GM19438 (cell line): ENCODE results near the gene ETV3.

Source experiments
- ATAC-seq: cut with Tn5 transposase; IDR thresholded peaks from one replicate; pipeline ENCODE4 v1.9.1; 2021; ENCODE audit warnings: low read depth; ENCODE audit not compliant: unreplicated experiment

The ETV3 gene

DNA sequence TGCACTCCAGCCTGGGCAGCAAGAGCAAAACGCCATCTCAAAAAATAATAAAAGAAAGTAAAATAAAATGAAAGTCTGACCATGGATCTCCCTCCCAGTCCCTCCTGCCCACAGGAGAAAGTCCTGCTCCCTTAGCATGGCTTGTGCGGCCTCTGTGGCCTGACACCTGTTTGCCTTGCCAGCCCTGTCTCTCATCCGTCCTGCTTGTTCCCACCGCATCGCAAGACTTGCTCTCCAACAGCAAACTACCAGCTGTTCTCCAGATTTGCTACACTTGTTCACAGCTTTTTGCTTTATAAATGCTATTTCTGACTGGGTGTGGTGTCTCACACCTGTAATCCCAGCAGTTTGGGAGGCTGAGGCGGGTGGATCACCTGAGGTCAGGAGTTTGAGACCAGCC is 41.3 kb downstream of the ETV3 start:
- no peak for ATAC-seq

DNA sequence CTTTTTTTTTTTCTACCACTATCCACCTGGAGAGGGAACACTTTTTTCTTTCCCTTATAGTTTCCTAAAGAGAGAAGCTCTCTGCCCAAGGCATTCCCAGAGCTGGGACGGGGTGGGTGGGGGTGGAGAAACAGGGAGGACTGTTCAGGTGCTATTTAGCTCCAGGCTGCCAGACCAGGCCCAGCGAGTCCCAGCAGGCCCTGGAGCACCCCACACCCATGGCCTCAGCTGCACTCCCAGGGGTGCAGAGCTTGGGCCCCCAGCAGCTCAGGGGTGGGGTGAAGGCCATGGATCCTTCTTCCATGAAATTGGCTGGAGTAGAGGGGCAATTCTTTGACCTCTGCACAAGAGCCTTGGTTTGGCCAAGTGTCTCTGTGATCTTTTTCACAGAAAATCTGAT is 42.6 kb downstream of the ETV3 start:
- no peak for ATAC-seq

DNA sequence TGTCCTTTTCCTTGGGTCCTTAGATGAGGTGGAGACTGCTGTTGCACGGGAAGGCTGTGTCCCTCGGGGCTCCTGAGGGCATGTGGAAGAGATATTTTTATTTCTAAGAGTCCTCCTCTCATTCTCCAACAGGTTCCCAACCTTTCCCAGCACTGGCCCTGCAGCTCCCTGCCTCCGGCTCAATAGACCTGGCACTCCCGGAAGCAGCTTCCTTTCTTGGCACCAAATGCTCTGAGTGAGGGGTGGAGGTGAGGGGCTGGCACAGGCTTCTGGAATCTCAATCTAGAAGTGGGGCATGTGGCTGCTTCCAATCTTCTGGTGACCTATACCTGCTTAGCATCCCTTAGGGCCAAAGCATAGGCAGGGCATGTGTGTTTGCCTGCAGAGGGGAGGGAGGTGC is 43.1 kb downstream of the ETV3 start:
- ATAC-seq = no peak

DNA sequence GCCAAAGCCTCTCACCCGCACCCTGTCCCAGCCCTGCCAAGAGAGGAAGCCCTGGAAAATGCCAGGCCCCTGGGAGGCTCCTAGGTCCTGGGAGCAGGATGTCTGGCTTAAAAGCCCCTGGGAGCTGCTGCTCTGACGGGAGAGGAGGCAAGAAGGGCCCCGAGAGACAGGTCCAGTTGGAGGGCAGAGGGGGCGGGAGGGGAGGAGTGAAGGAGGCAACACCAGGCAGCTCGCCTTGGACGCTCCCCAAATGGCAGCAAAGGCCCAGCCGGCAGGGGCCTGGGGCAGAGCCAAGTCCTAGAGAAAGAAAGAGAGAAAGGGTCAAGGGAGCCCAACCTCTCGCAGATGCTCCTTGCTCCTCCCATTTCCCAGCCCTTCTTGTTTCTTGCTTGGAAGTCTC is 45.4 kb downstream of the ETV3 start:
- no peak for ATAC-seq

DNA sequence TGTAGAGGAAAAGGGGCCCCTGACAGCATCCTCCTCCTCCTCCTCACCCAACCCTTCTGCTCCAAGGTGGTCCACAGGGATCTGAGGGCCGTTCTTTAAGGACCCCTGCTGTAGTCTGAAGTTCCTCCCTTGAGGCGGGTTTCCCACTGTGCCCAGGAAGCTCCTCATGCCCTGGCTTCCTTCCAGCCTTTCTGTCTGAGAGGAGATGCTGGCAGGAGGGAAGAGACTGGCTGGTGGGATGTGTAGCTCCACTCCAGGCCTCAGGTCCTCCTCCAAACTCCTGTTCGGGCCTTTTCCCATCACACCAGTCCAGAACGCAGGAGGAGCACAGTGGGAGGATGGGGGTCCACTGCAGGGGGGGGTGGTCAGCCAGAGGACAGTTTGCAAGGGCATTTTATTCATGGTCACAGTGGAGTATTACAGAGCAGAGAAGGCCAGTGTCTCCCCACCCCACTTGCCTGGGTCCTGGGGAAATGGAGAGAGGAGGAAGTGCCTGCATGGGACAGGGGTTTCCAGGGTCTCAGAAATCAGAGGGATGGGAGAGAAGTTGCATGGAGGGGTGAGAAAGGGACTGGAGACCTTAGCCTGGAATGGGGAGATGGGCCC is 46.4 kb downstream of the ETV3 start:
- no peak for ATAC-seq

DNA sequence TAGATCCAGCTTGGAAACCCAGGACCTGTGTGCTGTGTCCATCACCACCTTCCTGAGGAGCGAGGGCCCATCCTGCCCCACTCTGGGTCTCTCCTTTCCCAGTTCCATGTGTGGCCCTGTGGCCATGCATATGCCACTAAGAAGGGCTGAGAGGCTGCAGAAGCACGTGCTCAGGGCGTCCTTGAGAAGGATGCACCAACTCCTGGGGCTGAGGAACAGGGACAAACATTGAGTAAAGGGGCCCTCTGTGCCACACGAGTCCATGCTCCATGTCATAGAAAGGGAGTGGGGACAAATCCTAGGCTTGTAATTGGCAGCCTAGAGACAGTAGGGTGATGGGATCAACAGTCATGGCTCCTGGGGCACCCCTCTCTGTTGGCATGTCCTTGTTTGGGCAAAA is 47.0 kb downstream of the ETV3 start:
- no peak for ATAC-seq

DNA sequence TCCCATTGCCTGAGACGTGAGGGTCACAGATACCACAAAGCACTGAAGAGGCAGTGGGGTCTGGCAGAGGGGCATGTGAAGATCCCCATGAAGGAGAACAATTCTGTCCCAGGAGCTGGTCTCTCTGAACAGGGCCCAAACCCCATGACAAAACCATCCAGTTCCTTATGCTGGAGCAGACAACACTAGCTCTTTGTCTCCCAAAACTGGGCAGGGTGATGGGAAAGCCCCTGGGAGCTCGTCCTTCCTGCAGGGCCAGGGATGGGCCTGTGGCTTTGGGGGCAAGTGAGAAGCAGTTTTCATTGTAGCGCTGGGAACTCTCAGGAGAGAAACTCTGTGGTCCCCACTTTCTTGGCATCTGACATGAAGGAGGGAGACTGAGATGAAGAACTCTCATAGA is 47.4 kb downstream of the ETV3 start:
- no peak for ATAC-seq

DNA sequence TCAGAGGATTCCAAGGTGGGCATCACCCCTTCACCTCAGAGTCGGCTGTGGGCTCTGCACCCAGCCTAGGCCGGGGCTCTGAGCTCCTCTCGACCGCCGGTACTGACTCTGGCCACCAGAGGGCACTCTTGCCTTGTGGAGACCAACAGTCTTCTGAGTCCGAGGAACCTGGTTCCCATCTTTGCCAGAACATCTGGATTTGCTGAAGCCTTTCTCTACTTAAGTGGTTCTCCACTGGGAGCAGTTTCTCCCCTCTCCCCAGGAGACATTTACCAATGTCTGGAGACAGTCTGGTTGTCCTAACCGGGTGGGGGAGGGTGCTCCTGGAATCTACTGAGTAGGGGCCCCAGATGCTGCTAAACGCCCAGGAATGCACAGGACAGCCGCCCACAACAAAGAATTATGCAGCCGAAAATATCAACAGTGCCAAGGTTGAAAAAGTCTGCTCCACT is 48.0 kb downstream of the ETV3 start:
- ATAC-seq = no peak

DNA sequence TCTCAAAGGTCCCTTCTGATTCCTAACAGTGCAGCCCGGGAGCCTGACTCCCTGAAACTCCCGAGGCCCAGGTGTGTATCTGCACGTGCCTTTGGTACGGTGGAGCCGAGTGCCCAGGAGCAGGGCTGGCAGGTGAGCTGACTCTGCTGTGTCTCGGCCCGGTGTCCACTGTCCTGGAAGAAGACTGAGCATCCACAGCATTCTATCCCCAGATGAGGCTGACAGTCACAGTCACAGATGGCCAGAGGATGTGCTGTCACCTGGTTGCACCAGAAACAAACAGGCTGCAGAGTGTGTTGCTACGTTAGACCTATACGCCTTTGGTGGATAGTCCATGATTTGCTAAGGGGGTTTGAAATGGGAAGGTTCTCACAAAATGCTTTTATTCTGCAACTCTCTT is 48.4 kb downstream of the ETV3 start:
- no peak for ATAC-seq

DNA sequence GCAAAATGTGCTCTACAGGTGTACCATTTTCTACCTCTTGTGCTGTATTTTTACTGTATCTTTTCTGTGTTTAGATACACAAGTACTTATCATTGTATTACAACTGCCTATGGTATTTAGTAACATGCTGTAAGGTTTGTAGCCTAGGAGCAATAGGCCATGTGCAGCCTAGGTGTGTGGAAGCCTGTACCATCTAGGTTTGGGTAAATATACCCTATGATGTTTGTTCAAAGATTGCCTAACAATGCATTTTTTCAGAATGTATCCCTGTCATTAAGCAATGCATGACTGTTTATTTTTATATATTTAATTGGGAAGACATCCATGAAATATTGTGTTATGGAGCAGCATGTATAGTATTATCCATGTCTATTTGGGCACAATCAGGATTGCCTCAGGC is 49.6 kb downstream of the ETV3 start:
- ATAC-seq = no peak

DNA sequence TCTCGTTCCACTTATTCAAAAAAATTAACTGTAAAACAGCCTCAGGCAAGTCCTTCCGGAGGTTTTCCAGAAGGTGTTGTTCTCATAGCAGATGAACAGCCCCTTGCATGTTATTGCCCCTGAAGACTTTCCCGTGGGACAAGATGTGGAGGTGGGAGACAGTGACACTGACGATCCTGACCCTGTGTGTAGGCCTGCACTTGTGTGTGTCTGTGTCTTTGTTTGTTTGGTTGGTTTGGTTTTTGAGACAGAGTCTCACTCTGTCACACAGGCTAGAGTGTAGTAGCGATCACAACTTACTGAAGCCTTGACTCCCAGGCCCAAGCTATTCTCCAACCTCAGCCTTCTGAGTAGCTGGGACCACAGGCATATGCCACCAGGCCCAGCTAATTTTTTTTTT is 51.2 kb downstream of the ETV3 start:
- ATAC-seq = no peak

DNA sequence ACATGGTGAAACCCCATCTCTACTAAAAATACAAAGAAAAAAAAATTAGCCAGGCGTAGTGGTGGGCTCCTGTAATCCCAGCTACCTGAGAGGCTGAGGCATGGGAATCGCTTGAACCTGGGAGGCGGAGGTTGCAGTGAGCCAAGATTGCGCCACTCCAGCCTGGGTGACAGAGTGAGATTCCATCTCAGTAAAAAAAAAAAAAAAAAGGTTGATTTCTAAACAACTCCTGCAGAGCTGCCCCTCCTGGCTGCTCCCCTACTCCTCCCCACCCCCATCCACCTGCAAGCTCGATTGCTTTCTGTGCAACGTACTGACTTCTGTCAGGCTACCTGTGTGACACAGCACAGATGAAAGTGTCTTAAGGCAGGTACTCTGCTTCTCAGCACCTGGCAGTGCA is 51.9 kb downstream of the ETV3 start:
- no peak for ATAC-seq

DNA sequence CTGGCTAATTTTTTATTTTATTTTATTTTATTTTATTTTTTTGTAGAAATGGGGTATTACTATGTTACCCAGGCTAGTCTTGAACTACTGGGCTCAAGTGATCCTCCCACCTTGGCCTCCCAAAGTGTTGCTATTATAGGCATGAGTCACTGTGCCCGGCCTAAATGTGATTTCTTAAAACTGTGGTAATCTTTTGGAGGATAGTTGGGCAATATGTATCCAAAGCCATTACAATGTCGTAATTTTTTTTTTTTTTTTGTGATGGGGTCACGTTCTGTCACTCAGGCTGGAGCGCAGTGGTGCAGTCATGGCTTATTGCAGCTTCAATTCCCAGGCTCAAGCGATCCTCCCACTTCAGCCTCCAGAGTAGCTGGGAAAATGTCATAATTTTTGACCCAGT is 52.8 kb downstream of the ETV3 start:
- no peak for ATAC-seq

DNA sequence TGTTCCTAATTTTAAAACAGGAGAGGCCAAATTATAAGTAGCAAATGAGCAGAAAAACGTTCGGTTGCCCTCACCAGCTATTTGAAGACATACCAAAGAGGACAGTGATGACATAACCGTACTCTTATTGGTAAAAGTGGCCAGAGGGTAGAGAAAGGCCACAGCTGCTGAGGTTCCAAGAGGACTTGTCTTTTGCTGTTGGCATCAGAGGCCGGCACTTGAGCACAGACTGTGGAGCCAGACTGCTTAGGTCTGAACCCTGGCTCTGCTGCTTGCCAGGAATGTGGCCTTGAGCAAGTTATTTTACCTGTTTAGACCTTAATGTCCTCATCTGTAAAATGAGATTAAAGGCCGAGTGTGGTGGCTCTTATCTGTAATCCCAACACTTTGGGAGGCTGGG is 53.5 kb downstream of the ETV3 start:
- no peak for ATAC-seq

DNA sequence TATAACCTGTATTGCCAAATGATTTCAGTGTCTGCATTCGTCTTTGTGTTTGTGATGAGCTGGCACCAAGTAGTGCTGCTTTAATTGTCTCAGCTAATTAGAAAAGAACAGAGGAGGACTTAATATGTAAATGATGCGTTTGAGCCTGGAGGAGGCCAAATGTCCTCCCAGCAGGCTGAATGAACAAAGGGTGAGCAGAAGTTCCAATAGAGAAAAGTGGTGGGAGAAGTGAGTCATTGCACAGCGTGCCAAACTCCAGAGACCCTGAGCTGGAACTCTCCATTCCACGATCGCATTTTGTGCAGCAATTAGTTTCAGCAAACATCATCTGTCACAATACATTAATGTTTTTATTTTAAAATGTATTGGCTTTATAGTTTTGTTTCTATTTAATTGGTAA is 56.5 kb downstream of the ETV3 start:
- ATAC-seq = no peak

DNA sequence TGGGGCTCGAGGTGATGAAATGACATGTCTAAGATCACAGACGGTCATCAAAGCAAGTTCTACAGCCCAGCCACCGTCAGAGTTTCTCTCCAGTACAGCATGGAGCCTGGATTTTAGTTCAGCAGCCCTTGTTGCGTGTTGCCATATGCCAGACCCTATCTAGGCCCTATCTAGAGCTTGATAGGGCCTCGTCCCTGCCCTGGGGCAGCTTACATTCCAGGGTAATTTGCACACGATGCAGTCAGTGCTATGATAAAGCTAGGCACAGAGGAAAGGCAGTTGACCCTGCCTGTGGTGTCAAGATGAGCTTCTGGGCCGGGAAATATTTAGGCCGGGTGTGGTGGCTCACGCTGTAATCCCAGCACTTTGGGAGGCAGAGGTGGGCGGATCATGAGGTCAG is 57.5 kb downstream of the ETV3 start:
- no peak for ATAC-seq

DNA sequence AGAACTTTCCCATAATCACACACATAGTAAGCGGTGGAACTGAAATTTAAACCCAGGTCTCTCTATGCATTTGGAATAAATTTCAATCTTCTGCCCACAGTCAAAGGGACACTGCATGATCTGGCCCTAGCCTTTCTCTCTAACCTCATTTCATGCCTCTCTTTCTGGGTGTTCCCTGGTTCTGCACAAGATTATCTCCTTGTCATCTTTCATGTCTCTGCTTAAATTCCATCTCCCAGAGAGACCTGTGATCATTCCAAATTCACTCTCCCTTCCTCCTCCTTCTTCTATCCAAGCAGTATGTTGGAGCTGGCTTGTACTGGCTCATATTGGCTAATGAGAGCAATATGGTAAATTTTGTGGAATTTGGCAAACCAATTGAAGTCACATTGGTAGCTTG is 60.8 kb downstream of the ETV3 start:
- ATAC-seq = no peak

DNA sequence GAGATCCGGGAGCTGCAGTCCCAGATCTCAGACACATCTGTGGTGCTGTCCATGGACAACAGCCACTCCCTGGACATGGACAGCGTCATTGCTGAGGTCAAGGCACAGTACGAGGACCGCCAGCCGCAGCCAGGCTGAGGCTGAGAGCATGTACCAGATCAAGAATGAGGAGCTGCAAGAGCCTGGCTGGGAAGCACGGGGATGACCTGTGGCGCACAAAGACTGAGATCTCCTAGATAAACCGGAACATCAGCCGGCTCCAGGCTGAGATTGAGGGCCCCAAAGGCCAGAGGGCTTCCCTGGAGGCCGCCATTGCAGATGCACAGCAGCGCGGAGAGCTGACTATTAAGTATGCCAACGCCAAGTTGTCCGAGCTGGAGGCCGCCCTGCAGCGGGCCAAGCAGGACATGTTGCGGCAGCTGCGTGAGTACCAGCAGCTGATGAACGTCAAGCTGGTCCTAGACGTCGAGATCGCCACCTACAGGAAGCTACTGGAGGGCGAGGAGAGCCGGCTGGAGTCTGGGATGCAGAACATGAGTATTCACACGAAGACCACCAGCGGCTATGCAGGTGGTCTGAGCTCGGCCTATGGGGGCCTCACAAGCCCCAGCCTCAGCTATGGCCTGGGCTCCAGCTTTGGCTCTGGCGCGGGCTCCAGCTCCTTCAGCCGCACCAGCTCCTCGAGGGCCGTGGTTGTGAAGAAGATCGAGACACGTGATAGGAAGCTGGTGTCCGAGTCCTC is 64.1 kb downstream of the ETV3 start:
- ATAC-seq = no peak
